Endometrial microvascular endothelial cells (primary cell): ENCODE results near the gene ADAM11. TPM values are rescaled to one million over a fixed set of nuclear protein-coding genes. Genes with fewer than 3 reads are reported as not detected.
"Not testable (repeated sequence)": the region's sequence is repeated elsewhere in the genome, so short reads cannot be mapped to it uniquely, and the experiment has no call there.

Experiments
- in situ Hi-C: cut with HindIII; loops from 2 replicates; pipeline ENCODE4 v1.10.0; 2017; ENCODE audit warnings: low sequenced_read_pairs, low pct_unique_long_range_greater_than_20kb; ENCODE audit errors: inconsistent ontology term
- total RNA-seq: library from RNA; depleted of rRNA; stranded (reverse); fragments of >200 nt; gene quantifications from one replicate; pipeline ENCODE4 v1.2.3, GENCODE V29; 2015; ENCODE audit errors: inconsistent ontology term

Gene ADAM11
- total RNA-seq, 1 donor from 2014 or later = 0.19 TPM

DNA sequence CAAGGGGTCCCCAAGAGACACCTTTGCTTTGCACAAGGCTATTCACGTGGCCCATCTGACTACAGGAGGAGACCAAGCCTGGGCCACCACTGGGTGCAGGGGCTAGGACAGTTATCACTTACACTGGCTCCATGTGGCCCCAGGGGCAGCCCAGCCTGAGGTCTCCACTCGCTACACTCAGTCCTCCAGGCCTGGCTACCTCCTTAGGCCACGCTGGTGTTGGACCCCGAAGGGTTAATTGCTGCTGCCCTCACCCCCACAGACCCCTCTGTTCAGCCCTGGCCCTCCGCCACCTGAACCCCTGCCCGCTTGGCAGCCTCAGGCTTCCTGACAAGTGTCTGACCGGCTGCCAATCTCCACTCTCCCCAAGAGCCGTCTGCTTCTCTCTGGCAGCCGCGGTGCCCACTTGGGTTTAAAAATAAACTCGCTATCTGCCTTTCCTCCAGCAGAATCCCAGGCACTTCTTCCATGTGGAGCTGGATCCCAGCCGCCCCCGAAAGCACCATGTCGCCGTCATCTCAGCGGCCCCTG, 27.8 kb downstream of the ADAM11 start:
- in situ Hi-C loops = no loop called here

DNA sequence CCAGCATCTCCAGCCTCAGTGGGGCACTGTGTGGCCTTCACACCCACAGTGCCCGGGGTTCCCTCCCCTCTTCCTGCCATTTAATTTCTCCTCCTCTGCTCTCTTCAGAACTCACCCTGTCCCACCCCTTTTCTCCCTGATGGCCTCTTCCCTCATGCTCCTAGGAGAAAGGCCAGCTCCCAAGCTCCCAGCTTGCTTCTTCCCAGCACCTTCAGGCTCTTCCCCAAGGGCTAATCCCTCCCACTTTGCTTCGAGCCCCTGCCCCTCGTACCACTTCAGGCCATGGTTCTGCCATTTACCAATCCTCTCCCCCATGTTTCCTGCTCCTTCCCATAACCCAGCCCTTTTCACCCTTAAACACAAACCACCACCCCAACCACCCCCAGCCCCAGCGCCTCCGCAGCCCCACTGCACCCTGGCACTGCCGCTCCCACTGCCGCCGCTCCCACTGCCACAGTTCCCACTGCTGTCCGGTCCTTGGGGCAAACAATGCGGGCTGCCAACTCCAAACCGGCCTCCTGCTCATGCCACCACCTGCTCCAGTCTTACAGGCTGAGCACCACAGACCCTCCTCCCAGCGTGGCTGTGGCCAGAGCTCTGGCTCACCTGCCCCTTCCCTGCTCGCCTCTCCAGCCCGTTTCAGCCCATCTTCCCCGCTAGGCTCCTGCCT, 28.6 kb downstream of the ADAM11 start:
- in situ Hi-C loops = no loop called here

DNA sequence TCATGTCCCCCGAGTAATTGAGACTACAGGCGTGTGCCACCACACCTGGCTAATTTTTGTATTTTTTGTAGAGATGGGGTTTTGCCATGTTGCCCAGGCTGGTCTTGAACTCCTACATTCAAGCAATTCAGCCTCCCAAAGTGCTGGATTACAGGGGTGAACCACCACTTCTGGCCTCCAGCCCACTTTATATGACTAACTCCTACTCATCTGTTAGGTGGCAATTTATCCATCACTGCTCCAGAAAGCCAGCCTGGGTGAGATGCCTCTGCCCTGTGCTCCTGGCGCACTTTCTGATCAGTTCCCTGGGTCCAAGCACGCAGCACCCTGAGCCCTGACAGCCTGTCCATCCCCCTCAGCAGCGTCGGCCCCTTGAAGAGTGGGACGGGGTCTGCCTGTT, 29.4 kb downstream of the ADAM11 start:
- in situ Hi-C loops = no loop called here

DNA sequence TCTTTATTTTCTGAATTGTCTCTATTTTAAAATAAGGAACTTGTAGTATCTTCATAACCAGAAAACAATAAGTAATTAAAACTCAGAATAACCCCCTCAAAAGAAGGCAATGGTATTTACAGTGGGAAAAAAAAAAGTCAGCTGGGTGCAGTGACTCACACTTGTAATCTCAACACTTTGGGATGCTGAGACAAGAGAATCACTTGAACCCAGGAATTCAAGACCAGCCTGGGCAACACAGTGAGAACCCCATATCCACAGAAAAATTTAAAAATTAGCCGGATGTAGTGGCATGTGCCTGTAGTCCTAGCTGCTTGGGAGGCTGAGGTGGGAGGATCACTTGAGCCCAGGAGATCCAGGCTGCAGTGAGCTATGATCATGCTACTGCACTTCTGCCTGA, 33.5 kb downstream of the ADAM11 start:
- in situ Hi-C loops = no loop called here

DNA sequence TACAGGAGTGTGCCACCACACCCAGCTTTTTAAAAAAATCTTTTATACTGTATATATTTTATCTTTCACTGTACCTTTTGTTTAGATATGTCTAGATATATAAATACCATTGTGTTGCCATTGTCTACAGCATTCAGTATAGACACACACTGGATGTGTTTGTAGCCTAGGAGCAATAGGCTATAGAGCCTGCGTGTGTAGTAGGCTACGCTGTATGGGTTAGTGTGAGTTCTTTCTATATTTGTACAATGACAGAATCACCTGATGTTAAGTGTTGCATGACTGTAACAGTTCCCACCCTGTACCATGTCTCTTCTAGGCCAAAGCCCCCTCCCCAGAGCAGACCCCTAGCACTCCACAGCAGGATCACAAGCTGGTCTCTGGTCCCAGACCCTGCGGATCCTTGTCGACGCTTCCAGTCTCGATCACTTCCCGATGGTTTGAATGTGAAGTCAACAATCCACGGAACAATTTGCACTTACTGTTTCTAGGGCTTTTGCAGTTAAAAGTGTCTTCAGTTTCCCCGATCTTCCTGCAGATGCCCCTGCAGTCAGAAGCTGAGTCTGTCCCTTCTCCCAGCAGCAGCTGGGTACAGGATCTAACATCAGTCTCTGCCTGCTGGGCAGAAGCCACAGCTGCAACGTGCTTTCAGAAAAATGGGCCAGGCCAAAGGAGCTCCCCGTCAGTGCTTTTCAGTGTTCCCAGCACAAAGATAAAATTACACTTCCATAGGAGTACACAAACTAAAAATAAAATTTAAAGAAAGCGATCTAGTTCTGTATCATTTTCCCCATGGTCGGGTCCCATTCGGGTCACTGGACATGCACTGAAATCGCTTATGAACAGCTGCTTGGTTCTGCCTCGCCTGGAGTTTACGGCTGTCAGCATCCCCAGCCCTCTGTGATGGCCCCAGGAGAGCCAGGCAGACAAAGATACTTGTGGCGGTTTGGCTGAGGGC, 35.4 kb downstream of the ADAM11 start:
- in situ Hi-C loops = no loop called here

DNA sequence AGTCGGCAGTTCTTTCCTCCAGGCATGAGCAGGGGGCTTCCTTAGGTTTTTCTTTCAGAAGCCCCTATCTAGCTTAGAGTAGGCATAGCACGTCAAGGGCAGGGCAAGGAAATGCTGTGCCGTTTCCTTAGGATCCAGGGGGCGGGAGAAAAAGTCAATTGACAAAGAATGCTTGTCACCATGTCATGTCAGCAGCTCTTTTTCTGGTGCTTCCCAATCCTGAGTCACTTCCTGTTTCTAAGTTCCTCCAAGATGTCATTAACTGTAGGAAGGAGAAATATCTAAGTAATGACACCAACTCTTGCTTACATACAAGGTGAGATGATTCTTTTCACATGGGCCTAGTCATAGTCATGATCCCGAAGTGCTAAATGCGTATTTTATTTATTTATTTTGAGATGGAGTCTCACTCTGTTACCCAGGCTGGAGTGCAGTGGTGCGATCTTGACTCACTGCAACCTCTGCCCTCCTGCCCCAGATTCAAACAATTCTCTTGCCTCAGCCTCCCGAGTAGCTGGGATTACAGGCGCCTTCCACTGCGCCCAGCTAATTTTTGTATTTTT, 36.1 kb downstream of the ADAM11 start:
- in situ Hi-C loops = no loop called here

DNA sequence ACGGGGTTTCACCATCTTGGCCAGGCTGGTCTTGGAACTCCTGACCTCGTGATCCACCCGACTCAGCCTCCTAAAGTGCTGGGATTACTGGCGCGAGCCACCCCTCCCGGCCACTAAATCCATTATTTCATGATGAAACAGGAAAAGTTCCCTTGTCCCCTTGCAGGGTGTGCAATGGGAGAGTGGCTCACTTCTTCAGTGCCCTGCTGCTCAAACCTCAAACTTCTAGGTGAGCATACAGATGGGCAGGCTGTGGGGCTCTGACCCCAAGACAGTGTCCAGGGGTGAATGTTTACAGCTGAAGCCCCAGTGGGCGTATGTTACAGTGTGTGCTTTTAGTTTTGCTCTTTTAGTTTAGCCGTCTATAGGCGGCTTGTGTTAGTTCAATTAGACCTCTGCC, 36.6 kb downstream of the ADAM11 start:
- in situ Hi-C loops = no loop called here

DNA sequence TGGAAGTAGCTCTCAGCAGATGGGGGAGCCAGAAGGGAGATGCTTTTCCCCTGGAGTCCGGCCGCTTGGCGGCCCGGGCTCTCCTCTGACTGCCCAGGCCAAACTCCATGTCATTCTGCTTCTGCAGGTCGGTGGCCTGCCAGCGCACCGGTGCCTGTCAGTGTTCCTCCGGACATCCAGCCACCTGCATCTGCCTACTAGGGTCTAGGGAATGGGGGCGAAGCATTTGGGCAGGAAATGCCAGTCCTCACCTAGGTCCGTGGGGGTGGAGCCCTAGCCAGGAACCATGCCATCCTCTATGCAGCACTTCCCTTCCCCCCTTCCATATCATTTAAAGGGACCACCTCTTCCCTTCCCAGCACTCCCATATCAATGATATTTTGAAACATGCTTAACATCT, 37.1 kb downstream of the ADAM11 start:
- in situ Hi-C loops = no loop called here

DNA sequence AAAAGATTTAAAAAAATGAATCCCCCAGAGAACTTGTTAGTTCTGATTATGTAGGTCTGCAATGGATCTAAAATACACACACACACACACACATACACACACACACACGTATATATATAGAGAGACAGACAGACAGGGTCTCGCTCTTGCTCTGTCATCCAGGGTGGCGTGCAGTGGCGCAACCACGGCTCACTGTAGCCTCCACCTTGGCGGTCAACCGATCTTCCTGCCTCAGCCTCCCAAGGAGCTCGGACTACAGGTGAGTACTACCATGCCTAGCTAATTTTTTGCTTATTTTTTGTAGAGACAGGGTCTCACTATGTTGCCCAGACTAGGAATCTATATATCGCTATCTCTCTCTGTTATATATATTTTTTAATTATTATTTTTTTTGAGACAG, 37.9 kb downstream of the ADAM11 start:
- in situ Hi-C loops = no loop called here

DNA sequence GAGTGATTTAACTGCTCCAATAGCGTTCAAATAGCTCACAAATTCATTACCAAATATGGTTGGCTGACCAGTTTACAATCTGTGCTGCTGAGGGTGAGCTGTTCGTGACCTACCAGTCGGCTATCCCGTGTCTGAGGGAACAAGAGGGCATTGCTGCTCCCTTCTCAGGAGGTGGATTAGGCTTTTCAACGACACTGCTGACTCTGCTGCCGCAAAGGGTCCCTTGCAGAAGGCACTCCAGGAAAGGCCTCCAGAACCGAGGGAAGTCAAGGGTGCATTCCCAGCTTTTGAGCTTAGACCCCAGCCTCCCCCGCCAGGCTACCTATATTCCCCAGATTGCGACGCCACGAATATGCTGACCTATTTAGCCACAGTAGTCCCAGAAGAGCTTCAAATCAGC, 39.0 kb downstream of the ADAM11 start:
- in situ Hi-C loops = no loop called here

DNA sequence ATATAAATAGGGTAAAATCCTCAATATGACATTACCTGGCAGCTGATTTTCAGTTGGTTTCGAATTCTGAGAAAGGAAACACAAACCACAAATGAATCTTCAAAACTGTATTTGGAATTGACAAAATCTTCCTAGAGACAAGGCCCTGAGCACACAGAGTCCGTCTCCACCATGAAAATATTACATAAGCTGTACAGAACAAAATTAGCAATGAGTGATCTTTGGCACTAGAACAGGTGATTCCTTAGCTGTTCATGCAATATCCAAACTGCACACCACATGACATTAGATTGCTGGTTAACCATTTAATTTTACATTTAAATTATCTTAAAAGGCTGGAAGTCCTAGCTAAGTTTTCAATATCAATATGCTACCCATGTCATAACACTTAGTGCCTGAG, 39.6 kb downstream of the ADAM11 start:
- in situ Hi-C loops = no loop called here

DNA sequence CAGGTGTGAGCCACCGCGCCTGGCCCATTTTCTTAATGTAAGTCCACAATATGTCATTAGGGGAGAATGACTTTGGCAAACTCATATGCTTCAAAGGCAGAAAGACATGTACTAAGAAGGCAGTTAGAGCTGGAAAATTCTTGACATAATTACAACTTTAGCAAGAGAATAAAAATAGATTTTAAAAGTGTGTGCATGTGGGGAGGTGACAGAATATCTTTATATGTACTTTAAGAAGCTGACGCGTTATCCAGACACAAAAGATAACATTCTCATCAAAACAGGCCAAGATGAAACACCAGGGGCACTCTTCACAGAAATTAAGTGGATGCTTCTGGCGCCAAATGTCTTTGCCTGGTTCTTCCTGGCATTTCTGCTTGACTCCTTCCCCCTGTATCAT, 43.1 kb downstream of the ADAM11 start:
- in situ Hi-C loops = no loop called here

DNA sequence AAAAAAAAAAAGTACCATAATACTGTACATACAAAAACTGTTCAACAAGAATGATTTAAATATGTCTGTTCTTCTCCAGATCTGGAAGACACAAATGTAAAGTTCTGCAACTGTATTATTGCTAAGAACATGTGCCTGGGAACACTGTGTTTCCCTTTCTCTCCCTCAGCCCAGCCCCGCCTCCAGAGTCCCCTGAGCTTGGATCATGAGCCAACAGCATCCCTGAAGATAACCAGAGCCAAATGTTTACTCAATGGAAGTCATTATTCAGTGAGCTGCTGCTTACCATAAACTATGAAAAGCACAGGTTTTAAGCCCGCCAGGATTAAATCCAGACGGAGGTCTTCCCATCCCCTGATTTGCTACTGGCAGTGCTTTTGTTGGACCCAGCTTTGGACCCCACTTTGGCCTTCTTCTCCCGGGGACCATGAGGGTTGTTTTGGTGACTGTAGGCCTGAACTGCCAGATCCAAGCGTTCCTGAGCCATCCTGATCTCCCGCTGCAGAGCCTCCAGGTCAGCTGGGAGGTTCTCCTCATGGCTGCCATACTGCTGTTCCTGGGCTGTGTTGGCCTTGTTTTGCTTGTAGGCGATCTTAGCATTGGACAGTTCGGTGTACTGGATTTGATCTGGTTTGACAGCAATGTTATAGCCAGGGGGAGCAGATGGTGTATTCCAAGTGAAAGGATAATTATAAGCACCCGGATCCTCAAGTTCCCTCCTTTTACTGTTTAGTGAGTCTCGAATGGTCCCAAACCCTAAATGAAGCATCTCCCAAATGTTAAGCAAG, 45.7 kb downstream of the ADAM11 start:
- in situ Hi-C loops = no loop called here

DNA sequence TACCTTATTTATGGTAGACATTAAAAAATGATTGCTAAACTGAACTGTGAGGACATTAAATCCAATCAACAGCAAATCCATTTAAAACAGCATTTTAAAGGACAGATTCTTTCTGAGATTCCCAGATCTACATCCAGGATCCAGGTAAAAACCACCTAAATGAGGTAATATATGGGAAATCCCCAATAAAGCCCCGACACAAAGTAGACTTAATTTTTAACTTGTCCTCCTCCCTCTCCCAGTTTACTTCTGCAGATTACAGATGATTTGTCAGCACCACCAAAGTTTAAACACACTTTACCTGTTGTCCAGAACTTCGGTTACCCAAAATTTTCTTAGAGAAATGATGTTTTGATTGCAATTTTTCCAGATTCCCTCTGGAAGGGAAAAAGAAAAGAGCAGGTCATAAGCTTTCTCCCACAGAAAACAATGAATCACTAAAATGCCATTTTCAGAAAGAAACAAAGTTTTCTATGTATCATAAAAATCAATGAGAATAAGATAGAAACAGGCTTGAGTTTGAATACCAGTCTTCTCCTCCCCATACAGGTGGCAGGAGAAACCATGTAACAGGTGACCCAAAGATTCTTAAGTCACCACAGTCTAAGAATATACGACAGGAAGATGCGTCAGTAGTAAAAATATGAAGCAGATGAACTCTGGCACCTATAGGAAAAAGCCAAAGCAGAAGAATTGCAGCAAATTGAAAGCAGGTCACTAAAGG, 48.5 kb downstream of the ADAM11 start:
- in situ Hi-C loops = no loop called here

DNA sequence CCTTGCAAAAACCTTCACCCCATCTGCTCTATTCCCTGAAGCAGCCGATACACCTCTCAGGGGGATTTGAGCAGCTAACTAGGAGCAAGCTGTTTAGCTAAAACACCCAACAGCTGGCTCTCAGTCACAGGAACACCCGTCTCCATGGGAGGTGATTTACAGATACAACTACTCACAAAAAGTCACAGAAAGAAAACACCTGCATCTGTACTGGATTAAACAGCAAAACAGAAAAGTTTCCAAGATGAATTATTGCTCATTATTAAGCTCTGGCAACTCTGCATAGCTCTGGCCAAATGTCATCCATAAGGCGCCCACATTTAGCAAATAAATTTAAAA, 49.0 kb downstream of the ADAM11 start:
- in situ Hi-C loops = no loop called here

DNA sequence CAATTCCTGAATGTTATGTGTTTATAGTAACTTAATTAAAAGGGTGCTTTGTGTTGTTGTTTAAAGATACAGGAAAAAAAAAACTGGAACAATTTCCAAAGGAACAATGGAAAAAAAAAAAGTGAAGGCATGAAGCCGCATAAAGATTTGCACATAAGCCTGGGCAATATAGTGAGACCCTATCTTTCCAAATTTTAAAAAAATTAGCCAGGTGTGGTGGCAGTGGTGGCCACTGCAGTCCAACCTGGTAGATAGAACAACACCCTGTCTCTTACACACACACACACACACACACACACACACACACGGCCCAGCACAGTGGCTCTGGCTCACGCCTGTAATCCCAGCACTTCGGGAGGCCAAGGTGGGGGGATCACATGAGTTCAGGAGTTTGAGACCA, 49.4 kb downstream of the ADAM11 start:
- in situ Hi-C loops = no loop called here

DNA sequence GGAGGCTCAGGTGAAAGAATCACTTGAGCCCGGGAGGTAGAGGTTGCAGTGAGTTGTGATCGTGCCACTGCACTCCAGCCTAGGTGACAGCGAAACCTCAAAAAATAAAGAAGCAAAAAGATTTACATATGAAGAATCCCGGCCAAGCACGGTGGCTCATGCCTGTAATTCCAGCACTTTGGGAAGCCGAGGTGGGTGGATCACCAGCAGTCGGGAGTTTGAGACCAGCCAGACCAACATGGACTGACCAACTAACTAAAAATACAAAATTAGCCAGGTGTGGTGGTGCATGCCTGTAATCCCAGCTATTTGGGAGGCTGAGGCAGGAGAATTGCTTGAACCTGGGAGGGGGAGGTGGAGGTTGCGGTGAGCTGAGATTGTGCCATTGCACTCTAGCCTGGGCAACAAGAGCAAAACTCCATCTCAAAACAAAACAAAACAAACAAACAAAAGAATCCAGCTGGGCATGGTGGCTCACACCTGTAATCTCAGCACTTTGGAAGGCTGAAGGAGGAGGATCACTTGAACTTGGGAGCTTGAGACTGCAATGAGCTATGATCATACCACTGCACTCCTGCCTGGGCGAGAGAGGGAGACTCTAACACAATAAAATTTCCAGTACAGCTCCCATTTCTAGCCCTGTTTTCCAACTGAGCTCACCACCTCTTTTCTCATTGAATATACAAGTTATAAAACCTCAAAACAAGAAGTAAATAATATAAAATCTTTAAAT, 50.0 kb downstream of the ADAM11 start:
- in situ Hi-C loops = not testable (repeated sequence)

DNA sequence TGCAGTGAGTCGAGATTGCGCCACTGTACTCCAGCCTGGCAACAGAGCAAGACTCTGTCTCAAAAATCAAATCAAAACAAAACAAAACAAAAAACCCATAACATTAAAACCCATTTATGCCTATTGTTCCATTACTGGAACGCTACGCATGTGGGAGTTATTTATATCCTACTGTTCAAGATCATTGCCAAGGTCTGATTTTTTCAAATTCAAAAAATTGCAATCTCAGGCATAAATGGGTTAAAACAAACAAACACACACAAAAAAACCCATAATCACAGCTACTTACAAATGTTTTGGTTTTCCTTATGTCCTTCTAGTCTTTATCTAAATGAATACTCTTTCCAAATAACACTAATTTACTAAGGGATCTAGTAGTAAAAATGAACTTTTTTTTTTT, 53.5 kb downstream of the ADAM11 start:
- in situ Hi-C loops = no loop called here
